VCaP (cell line): ENCODE data around the gene AGXT2.

Experiments used
- H3K27ac ChIP-seq: fragments of 450-650 bp; 2 replicates; pipeline ENCODE4 v1.5.1; 2017
- CTCF ChIP-seq: fragments of 450-650 bp; conservative IDR thresholded peaks from 2 replicates; pipeline ENCODE4 v1.5.1; 2017; ENCODE audit warnings: mild to moderate bottlenecking, moderate library complexity

Gene AGXT2

GRCh38 chr5:35016174-35017051 is 31.3 kb downstream of the AGXT2 start:
- H3K27ac ChIP-seq: no peak overlapping the region
- TF ChIP-seq CTCF: no peak

GRCh38 chr5:35015063-35015462 is 32.7 kb downstream of the AGXT2 start:
- H3K27ac ChIP-seq: no peak overlapping the region

GRCh38 chr5:35012796-35013195 is 35.0 kb downstream of the AGXT2 start:
- H3K27ac ChIP-seq: no peak overlapping the region
- TF ChIP-seq CTCF: no peak

More at GRCh38 chr5:35015063-35015462, 32.7 kb downstream of the AGXT2 start:
- TF ChIP-seq CTCF: no peak

GRCh38 chr5:35012365-35012764 is 35.4 kb downstream of the AGXT2 start:
- TF ChIP-seq CTCF: no peak

GRCh38 chr5:35010676-35011075 is 37.1 kb downstream of the AGXT2 start:
- TF ChIP-seq CTCF: no peak

More at GRCh38 chr5:35012365-35012764, 35.4 kb downstream of the AGXT2 start:
- no peak overlapping the region for H3K27ac ChIP-seq

GRCh38 chr5:35009657-35010056 is 38.1 kb downstream of the AGXT2 start:
- no peak overlapping the region for H3K27ac ChIP-seq
- TF ChIP-seq CTCF: no peak

More at GRCh38 chr5:35010676-35011075, 37.1 kb downstream of the AGXT2 start:
- no peak overlapping the region for H3K27ac ChIP-seq

GRCh38 chr5:35009019-35009418 is 38.7 kb downstream of the AGXT2 start:
- TF ChIP-seq CTCF: no peak
- H3K27ac ChIP-seq: no peak overlapping the region
